Testis (tissue), 2 donors: ENCODE results near the gene GMDS.

Source experiments
- CTCF ChIP-seq, 3 experiments: fragments of 450-650 bp in 2 of 3; fragments of 200-600 bp in 1 of 3; sonication (generic) in 1 of 3; IDR thresholded peaks; one replicate each; pipeline ENCODE4 v1.5.1; 2016 to 2019; ENCODE audit warnings: antibody characterized with exemption in 3 of 3, mild to moderate bottlenecking in 2 of 3, moderate library complexity in 1 of 3
- POLR2A ChIP-seq: fragments of 450-650 bp; IDR thresholded peaks from one replicate; pipeline ENCODE4 v1.6.1; 2017; ENCODE audit warnings: antibody characterized with exemption, mild to moderate bottlenecking, moderate library complexity

- TF ChIP-seq CTCF (IDR thresholded peaks at IDR 0.05) (no peak), POLR2A (no peak)
Observed at GRCh38 chr6:1865585-1865984, 379.8 kb downstream of the GMDS start.
